ENCODE results near the gene KDM1A.
"Not testable (repeated sequence)": the region's sequence is repeated elsewhere in the genome, so short reads cannot be mapped to it uniquely, and the experiment has no call there.

- TF ChIP-seq POLR2A (IDR thresholded peaks at IDR 0.05; ENCODE audit: low read depth, low read length); PAX5 (IDR thresholded peaks at IDR 0.05; ENCODE audit: insufficient read depth, low read length, severe bottlenecking); POLR2AphosphoS5 (IDR thresholded peaks at IDR 0.05; ENCODE audit: low read depth, low read length): not testable (repeated sequence)
Observed at GRCh38 chr1:23010025-23010424, 9.2 kb upstream of the KDM1A start.

Measured in GM12891 (cell line).